ENCODE measurements around the gene TAS2R38.

Gene TAS2R38

DNA sequence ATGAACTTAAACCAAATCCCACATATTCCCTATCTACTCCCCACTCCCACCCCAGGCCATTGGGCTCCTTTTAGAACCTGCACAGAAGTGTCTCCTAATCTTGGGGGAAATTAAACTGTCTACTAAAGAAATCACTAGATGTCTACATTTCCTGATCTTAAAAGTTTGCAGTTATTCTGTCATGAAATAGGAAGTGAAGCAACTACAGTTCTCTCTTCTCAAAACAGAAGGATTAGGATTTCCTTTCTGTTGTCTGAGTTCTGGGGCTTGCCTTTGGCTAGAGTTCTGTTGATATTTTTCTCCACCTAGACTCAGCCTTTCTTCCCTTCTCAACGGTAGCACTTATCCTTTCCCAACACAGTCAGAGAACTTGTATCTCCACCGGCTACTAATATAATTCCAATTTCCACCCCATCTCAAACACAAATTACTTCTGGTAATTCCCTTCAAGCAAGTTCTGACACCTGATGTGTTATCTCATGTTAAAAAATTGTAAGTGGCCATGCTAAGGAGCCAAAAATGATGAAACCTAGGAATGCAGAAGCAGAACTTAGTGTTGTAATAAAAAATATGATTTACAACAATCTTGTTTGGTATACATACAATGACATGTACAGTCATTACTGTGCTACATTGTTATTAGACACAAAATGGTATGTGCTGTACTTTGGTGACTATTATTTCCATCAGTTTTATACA is 45.3 kb downstream of the TAS2R38 start:
- no peaks in the 10 kb centered on the region for H3K36me3 ChIP-seq (ENCODE audit: insufficient read depth)
- no peaks in the 10 kb centered on the region for H4K20me1 ChIP-seq (ENCODE audit: insufficient read depth)
- H3K4me2 ChIP-seq = no peak overlapping the region
- H3K27ac ChIP-seq = no peak overlapping the region
- no peak overlapping the region for H3K9ac ChIP-seq
- H3K27me3 ChIP-seq (ENCODE audit: insufficient read depth, low read depth) = no peaks in the 10 kb centered on the region
- no peaks in the 10 kb centered on the region for H3K4me1 ChIP-seq (ENCODE audit: low read depth, poor library complexity, severe bottlenecking)
- no peak overlapping the region for H2AFZ ChIP-seq (ENCODE audit: low read depth)
- TF ChIP-seq, protein P1, sequence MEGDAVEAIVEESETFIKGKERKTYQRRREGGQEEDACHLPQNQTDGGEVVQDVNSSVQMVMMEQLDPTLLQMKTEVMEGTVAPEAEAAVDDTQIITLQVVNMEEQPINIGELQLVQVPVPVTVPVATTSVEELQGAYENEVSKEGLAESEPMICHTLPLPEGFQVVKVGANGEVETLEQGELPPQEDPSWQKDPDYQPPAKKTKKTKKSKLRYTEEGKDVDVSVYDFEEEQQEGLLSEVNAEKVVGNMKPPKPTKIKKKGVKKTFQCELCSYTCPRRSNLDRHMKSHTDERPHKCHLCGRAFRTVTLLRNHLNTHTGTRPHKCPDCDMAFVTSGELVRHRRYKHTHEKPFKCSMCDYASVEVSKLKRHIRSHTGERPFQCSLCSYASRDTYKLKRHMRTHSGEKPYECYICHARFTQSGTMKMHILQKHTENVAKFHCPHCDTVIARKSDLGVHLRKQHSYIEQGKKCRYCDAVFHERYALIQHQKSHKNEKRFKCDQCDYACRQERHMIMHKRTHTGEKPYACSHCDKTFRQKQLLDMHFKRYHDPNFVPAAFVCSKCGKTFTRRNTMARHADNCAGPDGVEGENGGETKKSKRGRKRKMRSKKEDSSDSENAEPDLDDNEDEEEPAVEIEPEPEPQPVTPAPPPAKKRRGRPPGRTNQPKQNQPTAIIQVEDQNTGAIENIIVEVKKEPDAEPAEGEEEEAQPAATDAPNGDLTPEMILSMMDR (conservative IDR thresholded peaks at IDR 0.05; ENCODE audit: low read depth, low read length) = no peak
- no peak overlapping the region for H3K4me3 ChIP-seq (IDR thresholded peaks at IDR 0.05; ENCODE audit: insufficient read depth, low read depth, low read length)
- H3K79me2 ChIP-seq (ENCODE audit: insufficient read depth, low read depth) = no peaks in the 10 kb centered on the region

Data from KMS-11 (cell line).